ENCODE measurements around the gene CD2. TPM values are rescaled to one million over a fixed set of nuclear protein-coding genes. Genes with fewer than 3 reads are reported as not detected.

Gene CD2
- not detected for polyA plus RNA-seq (2012; ENCODE audit: insufficient read length, low read depth)

- TF ChIP-seq SIN3A (IDR thresholded peaks at IDR 0.05; ENCODE audit: borderline replicate concordance, insufficient read depth, low read length) (no peak), TAF1 (IDR thresholded peaks at IDR 0.05; ENCODE audit: borderline replicate concordance, insufficient read depth, low read length) (no peak), FOXP2 (optimal IDR thresholded peaks at IDR 0.05; ENCODE audit: borderline replicate concordance, extremely low read depth, extremely low read length, insufficient read depth) (no peak), REST (IDR thresholded peaks at IDR 0.05; ENCODE audit: insufficient read depth in 1 of 2, low read depth in 2 of 2, low read length in 2 of 2) (no peak), POLR2AphosphoS5 (IDR thresholded peaks at IDR 0.05; ENCODE audit: low read depth, low read length) (no peak)
Observed at GRCh38 chr1:116754198-116754977, at the start of gene CD2. Gene CD2 (plus strand): TSS chr1:116754430. CDS start chr1:116754493, 63 bp downstream.

DNA sequence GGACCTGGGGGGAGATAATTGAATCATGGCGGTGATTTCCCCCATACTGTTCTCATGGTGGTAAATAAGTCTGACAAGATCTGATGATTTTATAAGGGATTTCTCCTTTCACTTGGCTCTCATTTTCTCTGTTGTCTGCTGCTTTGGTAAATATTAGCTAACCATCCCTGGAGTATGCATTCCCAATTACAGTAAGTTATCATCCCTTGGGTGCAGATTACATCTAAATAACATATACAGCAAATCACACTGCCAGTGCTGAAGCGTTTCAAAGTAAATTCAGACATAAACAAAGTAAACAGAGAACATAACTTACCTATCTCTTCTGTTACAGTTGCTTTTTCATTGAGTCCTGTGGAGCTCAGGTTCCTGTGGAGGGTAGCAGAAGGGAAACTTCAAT lies 48.1 kb upstream of the CD2 start:
- TF ChIP-seq REST (IDR thresholded peaks at IDR 0.05; ENCODE audit: insufficient read depth in 1 of 2, low read depth in 2 of 2, low read length in 2 of 2) (no peak), POLR2AphosphoS5 (IDR thresholded peaks at IDR 0.05; ENCODE audit: low read depth, low read length) (no peak), TAF1 (IDR thresholded peaks at IDR 0.05; ENCODE audit: borderline replicate concordance, insufficient read depth, low read length) (no peak), SIN3A (IDR thresholded peaks at IDR 0.05; ENCODE audit: borderline replicate concordance, insufficient read depth, low read length) (no peak), FOXP2 (optimal IDR thresholded peaks at IDR 0.05; ENCODE audit: borderline replicate concordance, extremely low read depth, extremely low read length, insufficient read depth) (no peak)

- no peak for TF ChIP-seq POLR2AphosphoS5 (IDR thresholded peaks at IDR 0.05; ENCODE audit: low read depth, low read length)
- TF ChIP-seq TAF1 (IDR thresholded peaks at IDR 0.05; ENCODE audit: borderline replicate concordance, insufficient read depth, low read length) = no peak
- TF ChIP-seq REST (IDR thresholded peaks at IDR 0.05; ENCODE audit: insufficient read depth in 1 of 2, low read depth in 2 of 2, low read length in 2 of 2) = no peak
- TF ChIP-seq SIN3A (IDR thresholded peaks at IDR 0.05; ENCODE audit: borderline replicate concordance, insufficient read depth, low read length) = no peak
- no peak for TF ChIP-seq FOXP2 (optimal IDR thresholded peaks at IDR 0.05; ENCODE audit: borderline replicate concordance, extremely low read depth, extremely low read length, insufficient read depth)
Observed at GRCh38 chr1:116706841-116707240, 47.4 kb upstream of the CD2 start.

GRCh38 chr1:116708255-116708900 lies 45.9 kb upstream of the CD2 start:
- TF ChIP-seq REST (IDR thresholded peaks at IDR 0.05; ENCODE audit: insufficient read depth in 1 of 2, low read depth in 2 of 2, low read length in 2 of 2) (no peak), SIN3A (IDR thresholded peaks at IDR 0.05; ENCODE audit: borderline replicate concordance, insufficient read depth, low read length) (no peak), TAF1 (IDR thresholded peaks at IDR 0.05; ENCODE audit: borderline replicate concordance, insufficient read depth, low read length) (no peak), FOXP2 (optimal IDR thresholded peaks at IDR 0.05; ENCODE audit: borderline replicate concordance, extremely low read depth, extremely low read length, insufficient read depth) (no peak)
